Measurements from ENCODE around the gene MROH2A.

Gene MROH2A

DNA sequence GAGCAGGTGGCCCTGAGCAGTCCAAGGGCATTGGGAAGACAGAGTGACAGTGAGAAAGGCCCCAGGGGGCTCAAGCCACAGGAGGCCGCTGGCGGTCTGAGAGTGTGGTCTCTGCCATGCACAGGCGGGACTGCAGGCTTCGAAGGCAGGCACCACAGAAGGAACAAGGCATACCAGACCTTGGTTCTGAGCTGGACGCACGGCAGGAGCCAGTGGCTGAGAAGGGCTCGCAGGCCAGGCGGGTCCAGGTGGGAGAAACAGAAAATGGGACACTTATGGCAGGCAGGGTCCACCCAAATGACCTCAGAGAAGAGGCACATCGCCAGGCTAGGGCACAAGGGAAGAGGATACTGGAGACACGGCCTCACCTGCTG is 61.3 kb downstream of the MROH2A start:
- TF ChIP-seq TRIM28 (IDR thresholded peaks at IDR 0.05; ENCODE audit: borderline replicate concordance, low read length), result no peak
- TF ChIP-seq ATF2 (tag by site-specific recombination; IDR thresholded peaks at IDR 0.05; ENCODE audit: low read depth), result no peak
- TF ChIP-seq, protein P1, sequence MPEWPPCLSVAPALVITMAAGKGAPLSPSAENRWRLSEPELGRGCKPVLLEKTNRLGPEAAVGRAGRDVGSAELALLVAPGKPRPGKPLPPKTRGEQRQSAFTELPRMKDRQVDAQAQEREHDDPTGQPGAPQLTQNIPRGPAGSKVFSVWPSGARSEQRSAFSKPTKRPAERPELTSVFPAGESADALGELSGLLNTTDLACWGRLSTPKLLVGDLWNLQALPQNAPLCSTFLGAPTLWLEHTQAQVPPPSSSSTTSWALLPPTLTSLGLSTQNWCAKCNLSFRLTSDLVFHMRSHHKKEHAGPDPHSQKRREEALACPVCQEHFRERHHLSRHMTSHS (tag by site-specific recombination; IDR thresholded peaks at IDR 0.05), result no peak
- TF ChIP-seq, protein P2, sequence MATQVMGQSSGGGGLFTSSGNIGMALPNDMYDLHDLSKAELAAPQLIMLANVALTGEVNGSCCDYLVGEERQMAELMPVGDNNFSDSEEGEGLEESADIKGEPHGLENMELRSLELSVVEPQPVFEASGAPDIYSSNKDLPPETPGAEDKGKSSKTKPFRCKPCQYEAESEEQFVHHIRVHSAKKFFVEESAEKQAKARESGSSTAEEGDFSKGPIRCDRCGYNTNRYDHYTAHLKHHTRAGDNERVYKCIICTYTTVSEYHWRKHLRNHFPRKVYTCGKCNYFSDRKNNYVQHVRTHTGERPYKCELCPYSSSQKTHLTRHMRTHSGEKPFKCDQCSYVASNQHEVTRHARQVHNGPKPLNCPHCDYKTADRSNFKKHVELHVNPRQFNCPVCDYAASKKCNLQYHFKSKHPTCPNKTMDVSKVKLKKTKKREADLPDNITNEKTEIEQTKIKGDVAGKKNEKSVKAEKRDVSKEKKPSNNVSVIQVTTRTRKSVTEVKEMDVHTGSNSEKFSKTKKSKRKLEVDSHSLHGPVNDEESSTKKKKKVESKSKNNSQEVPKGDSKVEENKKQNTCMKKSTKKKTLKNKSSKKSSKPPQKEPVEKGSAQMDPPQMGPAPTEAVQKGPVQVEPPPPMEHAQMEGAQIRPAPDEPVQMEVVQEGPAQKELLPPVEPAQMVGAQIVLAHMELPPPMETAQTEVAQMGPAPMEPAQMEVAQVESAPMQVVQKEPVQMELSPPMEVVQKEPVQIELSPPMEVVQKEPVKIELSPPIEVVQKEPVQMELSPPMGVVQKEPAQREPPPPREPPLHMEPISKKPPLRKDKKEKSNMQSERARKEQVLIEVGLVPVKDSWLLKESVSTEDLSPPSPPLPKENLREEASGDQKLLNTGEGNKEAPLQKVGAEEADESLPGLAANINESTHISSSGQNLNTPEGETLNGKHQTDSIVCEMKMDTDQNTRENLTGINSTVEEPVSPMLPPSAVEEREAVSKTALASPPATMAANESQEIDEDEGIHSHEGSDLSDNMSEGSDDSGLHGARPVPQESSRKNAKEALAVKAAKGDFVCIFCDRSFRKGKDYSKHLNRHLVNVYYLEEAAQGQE (tag by site-specific recombination; IDR thresholded peaks at IDR 0.05), result no peak
- TF ChIP-seq, protein P3, sequence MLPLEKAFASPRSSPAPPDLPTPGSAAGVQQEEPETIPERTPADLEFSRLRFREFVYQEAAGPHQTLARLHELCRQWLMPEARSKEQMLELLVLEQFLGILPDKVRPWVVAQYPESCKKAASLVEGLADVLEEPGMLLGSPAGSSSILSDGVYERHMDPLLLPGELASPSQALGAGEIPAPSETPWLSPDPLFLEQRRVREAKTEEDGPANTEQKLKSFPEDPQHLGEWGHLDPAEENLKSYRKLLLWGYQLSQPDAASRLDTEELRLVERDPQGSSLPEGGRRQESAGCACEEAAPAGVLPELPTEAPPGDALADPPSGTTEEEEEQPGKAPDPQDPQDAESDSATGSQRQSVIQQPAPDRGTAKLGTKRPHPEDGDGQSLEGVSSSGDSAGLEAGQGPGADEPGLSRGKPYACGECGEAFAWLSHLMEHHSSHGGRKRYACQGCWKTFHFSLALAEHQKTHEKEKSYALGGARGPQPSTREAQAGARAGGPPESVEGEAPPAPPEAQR (tag by site-specific recombination; IDR thresholded peaks at IDR 0.05), result no peak
- TF ChIP-seq YY1 (tag by site-specific recombination; IDR thresholded peaks at IDR 0.05), result no peak
- TF ChIP-seq ZNF324 (tag by site-specific recombination; IDR thresholded peaks at IDR 0.05), result no peak
- no peak overlapping the region for H3K4me3 ChIP-seq (ENCODE audit: low read depth, low read length)
- no peaks in the 10 kb centered on the region for H3K4me1 ChIP-seq (ENCODE audit: control insufficient read depth, insufficient read depth, low read length)
- no peak overlapping the region for H3K27ac ChIP-seq (ENCODE audit: extremely low read depth, low read depth, low read length)
- CTCF ChIA-PET, result no interaction called here
- POLR2A ChIA-PET, result interaction anchor here (0.9 to 1.2 kb wide), 2 partner anchors 15 to 273 kb away, joined by 3 to 6 read pairs; partner anchors contain the start of genes HJURP and USP40
- H3K36me3 ChIP-seq (ENCODE audit: control insufficient read depth in 2 of 2, insufficient read depth in 1 of 2, low read length in 2 of 2), result peaks cover 58 to 100% of the 10 kb centered on the region in 2 experiments
- H3K9me3 ChIP-seq (ENCODE audit: control insufficient read depth, insufficient read depth, low read depth, low read length), result no peaks in the 10 kb centered on the region

GRCh38 chr2:233840520-233840919 is 62.4 kb downstream of the MROH2A start:
- H3K4me1 ChIP-seq (ENCODE audit: control insufficient read depth, insufficient read depth, low read length), result no peaks in the 10 kb centered on the region
- H3K36me3 ChIP-seq (ENCODE audit: control insufficient read depth in 2 of 2, insufficient read depth in 1 of 2, low read length in 2 of 2), result peaks cover 53 to 100% of the 10 kb centered on the region in 2 experiments
- no peak overlapping the region for H3K4me3 ChIP-seq (ENCODE audit: low read depth, low read length)
- H3K9me3 ChIP-seq (ENCODE audit: control insufficient read depth, insufficient read depth, low read depth, low read length), result no peaks in the 10 kb centered on the region
- CTCF ChIA-PET, result interaction anchor here (0.6 kb wide), 1 partner anchor 14 kb away, joined by 4 read pairs; no protein-coding TSS in a partner anchor
- POLR2A ChIA-PET, result no interaction called here
- TF ChIP-seq ZNF324 (tag by site-specific recombination; IDR thresholded peaks at IDR 0.05), result no peak
- TF ChIP-seq ZNF704 (tag by site-specific recombination; IDR thresholded peaks at IDR 0.05), result no peak
- no peak for TF ChIP-seq REPIN1 (tag by site-specific recombination; IDR thresholded peaks at IDR 0.05; ENCODE audit: low read depth)
- no peak for TF ChIP-seq ZNF423 (tag by site-specific recombination; IDR thresholded peaks at IDR 0.05)
- no peak for TF ChIP-seq TRIM28 (IDR thresholded peaks at IDR 0.05; ENCODE audit: borderline replicate concordance, low read length)
- TF ChIP-seq SETDB1 (IDR thresholded peaks at IDR 0.05; ENCODE audit: insufficient read length, low read length), result no peak
- TF ChIP-seq ZBTB20 (tag by site-specific recombination; IDR thresholded peaks at IDR 0.05), result no peak
- TF ChIP-seq ZNF280C (tag by site-specific recombination; IDR thresholded peaks at IDR 0.05), result no peak
- TF ChIP-seq, protein P4, sequence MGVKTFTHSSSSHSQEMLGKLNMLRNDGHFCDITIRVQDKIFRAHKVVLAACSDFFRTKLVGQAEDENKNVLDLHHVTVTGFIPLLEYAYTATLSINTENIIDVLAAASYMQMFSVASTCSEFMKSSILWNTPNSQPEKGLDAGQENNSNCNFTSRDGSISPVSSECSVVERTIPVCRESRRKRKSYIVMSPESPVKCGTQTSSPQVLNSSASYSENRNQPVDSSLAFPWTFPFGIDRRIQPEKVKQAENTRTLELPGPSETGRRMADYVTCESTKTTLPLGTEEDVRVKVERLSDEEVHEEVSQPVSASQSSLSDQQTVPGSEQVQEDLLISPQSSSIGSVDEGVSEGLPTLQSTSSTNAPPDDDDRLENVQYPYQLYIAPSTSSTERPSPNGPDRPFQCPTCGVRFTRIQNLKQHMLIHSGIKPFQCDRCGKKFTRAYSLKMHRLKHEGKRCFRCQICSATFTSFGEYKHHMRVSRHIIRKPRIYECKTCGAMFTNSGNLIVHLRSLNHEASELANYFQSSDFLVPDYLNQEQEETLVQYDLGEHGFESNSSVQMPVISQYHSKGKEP (tag by site-specific recombination; IDR thresholded peaks at IDR 0.05), result no peak
- TF ChIP-seq, protein P5, sequence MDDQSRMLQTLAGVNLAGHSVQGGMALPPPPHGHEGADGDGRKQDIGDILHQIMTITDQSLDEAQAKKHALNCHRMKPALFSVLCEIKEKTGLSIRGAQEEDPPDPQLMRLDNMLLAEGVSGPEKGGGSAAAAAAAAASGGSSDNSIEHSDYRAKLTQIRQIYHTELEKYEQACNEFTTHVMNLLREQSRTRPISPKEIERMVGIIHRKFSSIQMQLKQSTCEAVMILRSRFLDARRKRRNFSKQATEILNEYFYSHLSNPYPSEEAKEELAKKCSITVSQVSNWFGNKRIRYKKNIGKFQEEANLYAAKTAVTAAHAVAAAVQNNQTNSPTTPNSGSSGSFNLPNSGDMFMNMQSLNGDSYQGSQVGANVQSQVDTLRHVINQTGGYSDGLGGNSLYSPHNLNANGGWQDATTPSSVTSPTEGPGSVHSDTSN (CRISPR knock-in tag; IDR thresholded peaks at IDR 0.05), result no peak
- TF ChIP-seq ZNF394 (tag by site-specific recombination; IDR thresholded peaks at IDR 0.05; ENCODE audit: borderline replicate concordance), result no peak
- no peak for TF ChIP-seq MEIS1 (CRISPR knock-in tag; IDR thresholded peaks at IDR 0.05; ENCODE audit: borderline replicate concordance)
- TF ChIP-seq ZNF514 (tag by site-specific recombination; IDR thresholded peaks at IDR 0.05), result no peak
- no peak for TF ChIP-seq ZNF791 (tag by site-specific recombination; IDR thresholded peaks at IDR 0.05)
- H3K27ac ChIP-seq (ENCODE audit: extremely low read depth, low read depth, low read length), result no peak overlapping the region

All from HEK293 (cell line).